Memory B cell (primary cell): ENCODE data around the gene ZNF850.
A peak's percentile ranks its signal among the peaks of the same experiment; 100 is the strongest.
"Not testable (repeated sequence)": the region's sequence is repeated elsewhere in the genome, so short reads cannot be mapped to it uniquely, and the experiment has no call there.

Source experiments
- ATAC-seq: fragments of 150-1000 bp; cut with Tn5 transposase; 2 replicates; pipeline ENCODE4 v1.10.0; 2021; ENCODE audit warnings: low read depth, mild to moderate bottlenecking, moderate library complexity
- DNase-seq, 2 donors: peaks; one replicate each; pipeline ENCODE4 v3.0.0; 2022; ENCODE audit warnings: low spot score in 2 of 2
- H3K27ac Mint-ChIP-seq: one replicate; pipeline ENCODE4 v1.8.0; 2022; ENCODE audit warnings: mild to moderate bottlenecking, moderate library complexity, mixed read lengths
- H3K27me3 Mint-ChIP-seq: one replicate; pipeline ENCODE4 v1.8.0; 2022; ENCODE audit warnings: mixed read lengths
- H3K36me3 Mint-ChIP-seq: one replicate; pipeline ENCODE4 v1.8.0; 2022; ENCODE audit warnings: mild to moderate bottlenecking, mixed read lengths
- H3K4me1 Mint-ChIP-seq: one replicate; pipeline ENCODE4 v1.8.0; 2022; ENCODE audit warnings: mixed read lengths
- H3K4me3 Mint-ChIP-seq: one replicate; pipeline ENCODE4 v1.8.0; 2022; ENCODE audit warnings: mild to moderate bottlenecking, moderate library complexity, mixed read lengths
- H3K9me3 Mint-ChIP-seq: one replicate; pipeline ENCODE4 v1.8.0; 2022; ENCODE audit warnings: mixed read lengths

The ZNF850 gene

DNA sequence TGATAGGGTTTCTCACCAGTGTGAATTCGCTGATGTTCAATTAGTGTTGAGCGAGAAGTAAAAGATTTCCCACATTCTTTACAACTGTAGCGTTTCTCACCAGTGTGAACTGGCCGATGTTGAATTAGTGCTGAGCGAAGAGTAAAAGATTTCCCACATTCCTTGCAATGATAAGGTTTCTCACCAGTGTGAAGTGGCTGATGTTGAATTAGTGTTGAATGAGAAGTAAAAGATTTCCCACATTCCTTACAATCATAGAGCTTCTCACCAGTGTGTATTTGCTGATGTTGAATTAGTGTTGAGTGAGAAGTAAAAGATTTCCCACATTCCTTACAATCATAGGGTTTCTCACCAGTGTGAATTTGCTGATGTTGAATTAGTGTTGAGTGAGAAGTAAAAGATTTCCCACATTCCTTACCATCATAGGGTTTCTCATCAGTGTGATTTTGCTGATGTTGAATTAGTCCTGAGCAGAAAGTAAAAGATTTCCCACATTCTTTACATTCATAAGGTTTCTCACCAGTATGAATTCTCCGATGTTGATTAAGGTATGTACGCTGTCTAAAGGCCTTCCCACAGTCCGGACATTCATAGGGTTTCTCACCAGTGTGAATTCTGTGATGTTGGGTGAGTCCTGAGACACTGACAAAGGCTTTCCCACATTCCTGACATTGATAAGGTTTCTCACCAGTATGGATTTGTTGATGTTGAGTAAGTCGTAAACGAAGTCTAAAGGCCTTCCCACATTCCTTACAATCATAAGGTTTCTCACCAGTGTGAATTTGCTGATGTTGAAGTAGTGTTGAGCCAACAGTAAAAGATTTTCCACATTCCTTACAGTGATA lies 24.0 kb downstream of the ZNF850 start:
- Mint-ChIP-seq H3K9me3 (peaks cover 14% of the 10 kb centered on the region), H3K36me3 (peaks cover 65% of the 10 kb centered on the region), H3K4me3 (no peak overlapping the region), H3K27me3 (no peaks in the 10 kb centered on the region), H3K4me1 (no peaks in the 10 kb centered on the region), H3K27ac (no peak overlapping the region)
- no peak for DNase-seq
- ATAC-seq: no peak

DNA sequence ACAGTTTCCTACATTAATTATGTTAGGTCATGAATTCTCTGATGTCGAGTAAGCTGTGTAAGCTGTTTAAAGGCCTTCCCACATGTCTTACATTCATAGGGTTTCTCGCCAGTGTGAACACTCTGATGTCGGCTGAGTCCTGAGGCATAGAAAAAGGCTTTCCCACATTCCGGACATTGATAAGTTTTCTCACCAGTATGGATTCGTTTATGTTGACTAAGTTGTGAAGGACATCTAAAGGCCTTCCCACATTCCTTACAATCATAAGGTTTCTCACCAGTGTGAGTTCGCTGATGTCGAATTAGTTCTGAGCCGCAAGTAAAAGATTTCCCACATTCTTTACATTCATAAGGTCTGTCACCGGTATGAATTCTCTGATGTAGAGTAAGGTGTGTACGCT lies 24.9 kb downstream of the ZNF850 start:
- no peak overlapping the region for H3K4me3 Mint-ChIP-seq
- no peaks in the 10 kb centered on the region for H3K27me3 Mint-ChIP-seq
- DNase-seq: no peak
- ATAC-seq: no peak
- no peaks in the 10 kb centered on the region for H3K4me1 Mint-ChIP-seq
- H3K9me3 Mint-ChIP-seq: peaks cover 14% of the 10 kb centered on the region
- H3K27ac Mint-ChIP-seq: no peak overlapping the region
- H3K36me3 Mint-ChIP-seq: peaks cover 60% of the 10 kb centered on the region

DNA sequence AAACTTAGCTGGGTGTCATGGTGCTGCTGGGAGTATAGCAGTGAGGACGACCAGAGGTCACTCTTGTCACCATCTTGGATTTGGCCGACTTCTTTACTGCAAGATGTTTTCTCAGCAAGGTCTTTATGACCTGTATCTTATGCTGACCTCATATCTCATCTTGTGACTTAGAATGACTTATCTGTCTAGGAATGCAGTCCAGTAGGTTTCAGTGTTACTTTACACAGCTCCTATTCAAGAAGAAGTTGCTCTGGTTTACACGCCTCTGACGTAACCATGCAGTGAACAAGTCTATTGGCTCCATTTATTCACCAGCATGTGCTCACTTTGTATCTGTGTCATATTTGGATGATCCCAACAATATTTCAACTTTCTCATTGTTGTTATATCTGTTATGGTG lies 26.7 kb downstream of the ZNF850 start:
- H3K9me3 Mint-ChIP-seq: peaks cover 11% of the 10 kb centered on the region
- DNase-seq (no peak), ATAC-seq (no peak)
- H3K27ac Mint-ChIP-seq: no peak overlapping the region
- no peak overlapping the region for H3K4me3 Mint-ChIP-seq
- H3K27me3 Mint-ChIP-seq: no peaks in the 10 kb centered on the region
- H3K36me3 Mint-ChIP-seq: peaks cover 55% of the 10 kb centered on the region
- no peaks in the 10 kb centered on the region for H3K4me1 Mint-ChIP-seq

DNA sequence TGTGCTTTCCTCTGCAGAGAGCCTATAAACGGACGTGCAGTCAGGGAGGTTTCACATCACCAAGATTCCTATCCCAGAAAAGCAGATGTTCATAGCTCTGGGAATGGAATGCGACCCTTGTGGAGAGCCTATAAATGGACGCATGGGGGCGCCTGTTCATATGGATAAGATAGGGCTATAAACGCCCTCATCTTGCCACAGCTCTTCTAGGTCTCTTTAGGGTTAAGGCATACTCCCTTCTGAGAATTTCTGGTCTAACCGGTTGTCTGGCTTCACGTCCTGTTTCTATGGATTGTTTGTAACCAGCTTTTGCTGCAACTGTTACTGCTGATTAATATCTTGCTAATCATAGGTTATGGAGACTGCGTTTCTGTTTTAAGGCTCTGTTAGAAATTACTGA lies 36.4 kb downstream of the ZNF850 start:
- not testable (repeated sequence) for H3K27me3 Mint-ChIP-seq, H3K27ac Mint-ChIP-seq, H3K4me3 Mint-ChIP-seq, H3K4me1 Mint-ChIP-seq, DNase-seq, ATAC-seq
- Mint-ChIP-seq H3K9me3 (peaks cover 42% of the 10 kb centered on the region), H3K36me3 (peaks cover 60% of the 10 kb centered on the region)

DNA sequence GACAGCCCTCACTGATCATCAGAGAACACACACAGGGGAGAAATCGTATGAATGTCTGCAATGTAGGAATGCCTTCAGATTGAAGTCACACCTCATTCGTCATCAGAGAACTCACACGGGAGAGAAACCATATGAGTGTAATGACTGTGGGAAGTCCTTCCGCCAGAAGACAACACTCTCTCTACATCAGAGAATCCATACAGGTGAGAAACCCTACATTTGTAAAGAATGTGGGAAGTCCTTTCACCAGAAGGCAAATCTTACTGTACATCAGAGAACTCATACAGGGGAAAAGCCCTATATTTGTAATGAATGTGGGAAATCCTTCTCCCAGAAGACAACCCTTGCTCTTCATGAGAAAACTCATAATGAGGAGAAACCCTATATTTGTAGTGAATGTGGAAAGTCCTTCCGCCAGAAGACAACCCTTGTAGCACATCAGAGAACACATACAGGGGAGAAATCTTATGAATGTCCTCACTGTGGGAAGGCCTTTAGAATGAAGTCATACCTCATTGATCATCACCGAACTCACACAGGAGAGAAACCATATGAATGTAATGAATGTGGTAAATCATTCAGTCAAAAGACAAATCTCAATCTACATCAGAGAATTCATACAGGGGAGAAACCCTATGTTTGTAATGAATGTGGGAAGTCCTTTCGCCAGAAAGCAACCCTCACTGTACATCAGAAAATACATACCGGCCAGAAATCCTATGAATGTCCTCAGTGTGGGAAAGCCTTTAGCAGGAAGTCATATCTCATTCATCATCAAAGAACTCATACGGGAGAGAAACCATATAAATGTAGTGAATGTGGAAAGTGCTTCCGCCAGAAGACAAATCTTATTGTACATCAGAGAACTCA lies 52.7 kb downstream of the ZNF850 start:
- Mint-ChIP-seq H3K4me3 (no peak overlapping the region), H3K9me3 (peaks cover 16% of the 10 kb centered on the region), H3K27ac (no peak overlapping the region), H3K27me3 (no peaks in the 10 kb centered on the region), H3K36me3 (peaks cover 58% of the 10 kb centered on the region), H3K4me1 (no peaks in the 10 kb centered on the region)
- ATAC-seq (no peak), DNase-seq (no peak)

DNA sequence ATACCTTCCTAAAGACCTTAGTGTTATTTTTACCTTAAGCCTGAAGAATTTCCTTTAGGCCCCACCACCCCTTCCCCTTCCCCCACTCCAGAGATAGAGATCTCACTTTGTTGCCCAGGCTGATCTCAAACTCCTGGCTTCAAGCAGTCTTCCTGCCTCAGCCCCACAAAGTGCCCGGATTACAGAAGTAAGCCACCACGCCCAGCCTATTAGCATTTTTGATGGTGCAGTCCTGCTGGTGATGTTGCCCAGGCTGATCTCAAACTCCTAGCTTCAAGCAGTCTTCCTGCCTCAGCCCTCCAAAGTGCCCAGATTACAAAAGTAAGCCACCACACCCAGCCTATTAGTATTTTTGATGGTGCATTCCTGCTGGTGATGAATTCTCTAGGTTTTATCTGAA lies 63.2 kb downstream of the ZNF850 start:
- no peak for ATAC-seq
- Mint-ChIP-seq H3K4me1 (no peaks in the 10 kb centered on the region), H3K27ac (no peak overlapping the region), H3K9me3 (peaks cover 18% of the 10 kb centered on the region), H3K4me3 (no peak overlapping the region), H3K27me3 (no peaks in the 10 kb centered on the region), H3K36me3 (peaks cover 72% of the 10 kb centered on the region)
- DNase-seq: no peak

DNA sequence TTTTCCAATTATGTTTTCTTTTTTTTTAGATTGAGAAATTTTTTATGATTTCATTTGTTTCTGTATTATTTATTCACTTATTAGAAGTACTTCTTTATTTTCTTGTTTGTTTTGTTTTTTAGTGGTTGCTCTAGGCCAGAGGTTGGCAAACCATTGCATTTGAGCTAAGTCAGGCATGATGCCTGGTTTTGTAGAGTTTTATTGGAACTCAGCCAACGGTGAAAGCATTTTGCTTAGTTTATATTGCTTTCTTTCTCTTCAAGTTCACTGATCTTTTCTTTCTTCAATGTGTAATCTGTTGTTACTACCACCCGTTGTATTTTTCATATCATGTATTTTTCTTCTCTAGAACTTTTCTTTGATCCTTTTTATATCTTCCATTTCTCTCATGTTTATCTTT lies 65.5 kb downstream of the ZNF850 start:
- Mint-ChIP-seq H3K4me3 (no peak overlapping the region), H3K36me3 (peaks cover 60% of the 10 kb centered on the region), H3K27me3 (no peaks in the 10 kb centered on the region), H3K9me3 (peaks cover 16% of the 10 kb centered on the region), H3K4me1 (peaks cover 2% of the 10 kb centered on the region), H3K27ac (no peak overlapping the region)
- ATAC-seq (no peak), DNase-seq (no peak)

DNA sequence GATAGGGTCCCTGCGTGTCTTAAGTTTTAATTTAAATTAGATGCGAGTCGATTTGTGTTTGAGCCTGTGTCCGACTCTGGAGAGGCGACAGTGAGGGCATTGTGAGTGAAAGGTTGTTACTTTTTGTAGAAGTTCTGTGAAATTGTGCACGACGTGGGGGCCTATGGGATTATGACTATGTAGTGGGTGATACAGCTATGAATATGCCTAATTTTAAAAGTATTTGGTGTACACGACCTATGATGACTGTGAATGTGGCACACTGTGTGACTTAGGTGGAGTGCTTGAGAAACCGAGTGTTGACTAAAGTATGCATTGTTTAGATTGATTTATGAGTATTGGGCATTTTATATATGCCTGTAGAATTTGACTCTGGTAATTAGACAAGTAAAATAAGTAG lies 84.5 kb downstream of the ZNF850 start:
- H3K27me3 Mint-ChIP-seq: no peaks in the 10 kb centered on the region
- H3K27ac Mint-ChIP-seq: peak overlapping the region; percentile 97
- peaks cover 37% of the 10 kb centered on the region for H3K36me3 Mint-ChIP-seq
- ATAC-seq (no peak), DNase-seq (no peak)
- H3K9me3 Mint-ChIP-seq: peaks cover 3% of the 10 kb centered on the region
- H3K4me3 Mint-ChIP-seq: peak overlapping the region; percentile 97
- H3K4me1 Mint-ChIP-seq: peaks cover 19% of the 10 kb centered on the region

DNA sequence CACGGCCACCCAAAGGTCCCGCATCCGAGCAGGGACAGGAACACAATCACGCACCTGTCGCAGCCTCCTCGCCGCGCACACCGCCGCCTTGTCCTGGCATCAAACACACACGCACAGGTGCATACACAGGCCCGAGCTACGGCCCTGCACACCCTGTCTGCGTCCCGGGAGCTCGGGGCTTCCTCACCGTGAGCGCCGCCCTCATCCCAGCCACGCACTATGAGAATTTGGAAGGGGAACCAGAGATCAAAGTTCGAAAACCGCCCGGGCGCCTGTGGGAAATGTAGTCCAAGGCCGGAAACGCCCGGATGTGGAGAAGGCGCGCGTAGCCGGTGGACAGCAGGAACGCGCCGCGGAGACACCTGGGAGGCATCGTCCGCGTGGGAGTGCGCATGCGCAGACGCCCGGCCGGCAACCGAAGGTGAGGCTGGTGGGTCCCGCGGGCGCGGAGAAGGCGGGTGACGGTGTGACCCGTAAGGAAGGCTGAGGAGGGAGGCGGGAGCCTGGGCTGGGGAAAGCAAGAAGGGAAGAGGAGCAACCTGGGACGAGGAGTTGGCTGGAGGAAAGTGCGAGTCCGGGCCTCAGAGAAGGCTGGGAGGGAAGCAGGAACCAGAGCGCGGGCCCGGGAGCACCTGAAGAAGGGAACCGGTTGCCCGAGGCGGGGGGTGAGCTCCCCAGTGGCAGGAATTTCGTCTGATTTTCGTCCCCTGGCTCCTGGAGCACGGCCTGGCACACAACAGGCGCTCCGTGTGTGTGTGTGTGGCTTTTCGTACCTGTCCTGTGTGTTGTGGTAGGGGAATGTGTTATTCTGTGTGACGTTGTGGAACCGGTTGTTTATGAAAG lies 85.2 kb downstream of the ZNF850 start, which contains the start of gene ZNF567:
ZNF567 (plus strand) TSS at position 399 of the 843 bp plus-strand sequence. CDS start 7,256 bp downstream, outside the sequence.
- H3K9me3 Mint-ChIP-seq: peaks cover 5% of the 10 kb centered on the region
- ATAC-seq (peak; percentile 92), DNase-seq (peak; percentile 91 to 94)
- peaks cover 19% of the 10 kb centered on the region for H3K4me1 Mint-ChIP-seq
- H3K27me3 Mint-ChIP-seq: no peaks in the 10 kb centered on the region
- H3K4me3 Mint-ChIP-seq: peak within 1 kb of the TSS; percentile 97
- H3K27ac Mint-ChIP-seq: peak within 1 kb of the TSS; percentile 97
- peaks cover 36% of the 10 kb centered on the region for H3K36me3 Mint-ChIP-seq

DNA sequence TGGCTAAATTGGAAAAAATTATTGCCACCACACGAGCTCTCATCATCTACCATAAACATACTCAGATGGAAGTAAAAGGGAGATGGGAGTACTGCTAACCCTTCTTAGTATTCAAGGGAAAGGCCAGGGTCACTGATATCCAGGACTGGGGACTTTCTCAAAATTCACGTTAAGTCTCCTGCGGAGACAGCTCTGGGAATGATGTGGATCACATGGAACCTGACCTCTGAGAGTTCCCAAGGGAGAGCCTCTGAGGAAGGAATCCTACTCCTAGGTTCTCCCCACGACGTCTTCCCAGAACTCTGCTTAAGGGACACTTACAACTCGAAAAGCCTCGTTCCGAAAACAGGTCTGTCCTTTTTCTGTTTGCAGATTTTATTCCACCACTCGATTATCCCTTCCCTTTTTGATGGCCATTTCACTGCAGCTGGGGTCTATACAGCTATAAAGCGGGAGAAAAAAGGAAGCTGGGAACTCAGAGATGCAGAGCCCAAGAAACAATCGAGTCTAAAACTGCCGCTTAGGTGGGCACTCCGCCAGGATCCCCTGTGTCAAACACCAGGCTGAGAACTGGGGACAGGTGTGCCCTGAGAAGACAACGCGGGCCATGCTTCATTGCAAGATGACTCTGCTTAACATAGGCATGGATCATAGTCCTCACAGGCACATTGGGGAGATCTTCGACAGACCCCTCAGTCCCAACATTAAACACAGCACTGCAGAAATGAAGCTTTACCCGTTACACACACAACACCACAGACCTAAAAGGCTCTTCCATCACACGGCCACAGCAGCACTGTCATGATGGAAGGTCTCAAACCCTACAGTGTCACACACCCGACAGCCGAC lies 86.0 kb downstream of the ZNF850 start:
- Mint-ChIP-seq H3K4me1 (peaks cover 19% of the 10 kb centered on the region), H3K27me3 (no peaks in the 10 kb centered on the region), H3K4me3 (peak overlapping the region; percentile 97), H3K36me3 (peaks cover 31% of the 10 kb centered on the region), H3K27ac (peak overlapping the region; percentile 97), H3K9me3 (peaks cover 7% of the 10 kb centered on the region)
- ATAC-seq (no peak), DNase-seq (no peak)

DNA sequence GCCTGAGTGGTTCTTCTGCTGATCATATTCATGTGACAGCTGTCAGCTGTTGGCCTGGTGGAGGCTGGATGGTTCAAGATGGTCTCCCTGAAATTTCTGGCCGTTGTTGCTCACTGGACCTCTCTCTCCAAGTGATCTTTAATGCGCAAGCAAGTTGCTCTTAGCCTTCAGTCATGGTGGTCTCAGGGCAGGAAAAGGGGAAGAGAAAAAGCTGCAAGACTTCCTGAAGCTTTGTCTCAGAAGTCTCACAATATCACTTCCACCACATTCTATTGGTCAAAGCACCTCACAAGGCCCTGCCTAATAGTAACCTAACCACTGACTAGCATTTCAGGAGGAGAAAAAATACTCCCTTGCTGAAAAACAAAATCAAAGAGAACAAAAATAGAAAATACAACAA lies 86.8 kb downstream of the ZNF850 start:
- DNase-seq: no peak
- peaks cover 7% of the 10 kb centered on the region for H3K9me3 Mint-ChIP-seq
- H3K36me3 Mint-ChIP-seq: peaks cover 32% of the 10 kb centered on the region
- no peak overlapping the region for H3K27ac Mint-ChIP-seq
- H3K27me3 Mint-ChIP-seq: no peaks in the 10 kb centered on the region
- H3K4me3 Mint-ChIP-seq: peak overlapping the region; percentile 97
- H3K4me1 Mint-ChIP-seq: peaks cover 19% of the 10 kb centered on the region
- ATAC-seq: no peak

DNA sequence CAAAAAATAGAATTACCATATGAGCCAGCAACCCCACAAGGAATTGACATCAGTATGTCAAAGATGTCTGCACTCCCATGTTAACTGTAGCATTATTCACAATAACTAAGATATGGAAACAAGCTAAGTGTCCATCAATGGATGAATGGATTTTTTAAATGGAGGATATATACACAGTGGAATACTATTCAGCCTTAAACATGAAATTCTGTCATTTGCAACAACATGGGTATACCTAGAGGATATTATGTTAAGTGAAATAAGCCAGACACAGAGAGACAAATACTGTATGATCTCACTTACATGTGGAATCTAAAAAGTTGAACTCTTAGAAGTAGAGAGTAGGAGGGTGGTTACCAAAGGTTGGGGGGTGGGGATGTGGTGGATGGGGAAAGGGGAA lies 93.2 kb downstream of the ZNF850 start:
- no peaks in the 10 kb centered on the region for H3K27me3 Mint-ChIP-seq
- no peak for ATAC-seq
- H3K36me3 Mint-ChIP-seq: peaks cover 35% of the 10 kb centered on the region
- H3K4me1 Mint-ChIP-seq: no peaks in the 10 kb centered on the region
- H3K4me3 Mint-ChIP-seq: no peak overlapping the region
- no peak overlapping the region for H3K27ac Mint-ChIP-seq
- peaks cover 12% of the 10 kb centered on the region for H3K9me3 Mint-ChIP-seq
- no peak for DNase-seq

DNA sequence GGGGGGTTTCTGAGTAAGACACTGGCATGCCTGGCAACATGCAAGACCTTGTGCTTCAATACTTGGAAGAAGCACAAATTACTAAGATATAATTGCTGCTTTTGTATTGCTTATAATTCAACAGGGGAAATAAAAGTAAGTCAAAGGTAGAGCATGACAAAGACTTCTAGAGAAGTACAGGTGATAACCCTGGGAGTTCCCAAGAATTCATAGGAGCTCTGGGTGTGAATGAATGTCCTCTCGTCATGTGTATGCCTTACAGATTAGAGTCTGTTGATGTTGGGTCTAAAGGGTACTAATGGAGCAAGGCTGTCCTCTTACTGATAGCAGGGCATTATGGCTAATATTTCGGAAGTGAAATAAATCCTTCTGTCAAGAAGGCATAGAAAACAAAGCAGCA lies 98.4 kb downstream of the ZNF850 start:
- H3K27me3 Mint-ChIP-seq: no peaks in the 10 kb centered on the region
- H3K4me3 Mint-ChIP-seq: no peak overlapping the region
- peaks cover 7% of the 10 kb centered on the region for H3K9me3 Mint-ChIP-seq
- ATAC-seq: no peak
- H3K4me1 Mint-ChIP-seq: peaks cover under 1% of the 10 kb centered on the region
- no peak for DNase-seq
- no peak overlapping the region for H3K27ac Mint-ChIP-seq
- peaks cover 38% of the 10 kb centered on the region for H3K36me3 Mint-ChIP-seq
